ENCODE results near the gene CDCP2.

CDCP2 gene

GRCh38 chr1:54136269-54136896 lies 16.4 kb downstream of the CDCP2 start:
- DNase-seq = no peak

- no peak for DNase-seq
Observed at GRCh38 chr1:54135436-54136120, 17.2 kb downstream of the CDCP2 start.

GRCh38 chr1:54134295-54134694 lies 18.5 kb downstream of the CDCP2 start:
- no peak for DNase-seq

GRCh38 chr1:54132495-54132894 lies 20.3 kb downstream of the CDCP2 start:
- no peak for DNase-seq

- DNase-seq = no peak
Observed at GRCh38 chr1:54131419-54131818, 21.4 kb downstream of the CDCP2 start.

- DNase-seq = no peak
Observed at GRCh38 chr1:54129858-54130257, 22.9 kb downstream of the CDCP2 start.

GRCh38 chr1:54127594-54128300 lies 25.1 kb downstream of the CDCP2 start:
- DNase-seq = no peak

GRCh38 chr1:54126271-54126815 lies 26.5 kb downstream of the CDCP2 start:
- DNase-seq = no peak

- DNase-seq = no peak
Observed at GRCh38 chr1:54125386-54126070, 27.3 kb downstream of the CDCP2 start.

- no peak for DNase-seq
Observed at GRCh38 chr1:54124906-54125305, 27.9 kb downstream of the CDCP2 start.

GRCh38 chr1:54124472-54124871 lies 28.3 kb downstream of the CDCP2 start:
- peak; percentile 96 for DNase-seq

GRCh38 chr1:54122992-54123391 lies 29.8 kb downstream of the CDCP2 start:
- DNase-seq = no peak

- no peak for DNase-seq
Observed at GRCh38 chr1:54122135-54122751, 30.6 kb downstream of the CDCP2 start.

- peak; percentile 39 for DNase-seq
Observed at GRCh38 chr1:54121482-54122134, 31.2 kb downstream of the CDCP2 start.

- DNase-seq = no peak
Observed at GRCh38 chr1:54120698-54121481, 31.9 kb downstream of the CDCP2 start.

- no peak for DNase-seq
Observed at GRCh38 chr1:54120018-54120697, 32.6 kb downstream of the CDCP2 start.

GRCh38 chr1:54118704-54119103 lies 34.1 kb downstream of the CDCP2 start:
- no peak for DNase-seq

GRCh38 chr1:54117815-54118563 lies 34.8 kb downstream of the CDCP2 start:
- DNase-seq = no peak

GRCh38 chr1:54115520-54115919 lies 37.3 kb downstream of the CDCP2 start:
- DNase-seq = no peak

- DNase-seq = no peak
Observed at GRCh38 chr1:54114955-54115354, 37.8 kb downstream of the CDCP2 start.

All from NCI-H748 treated with DMSO at 0.1 percent for 48 hours (cell line).